HepG2 (cell line): Measurements from ENCODE around the gene TCEA3. TPM values are rescaled to one million over a fixed set of nuclear protein-coding genes. Genes with fewer than 3 reads are reported as not detected.

Experiments used
- ATAC-seq: fragments of 200-7000 bp; cut with Tn5 transposase; 3 replicates; pipeline ENCODE4 v1.9.1; 2020; ENCODE audit warnings: mild to moderate bottlenecking, moderate library complexity
- BruUV-seq: library from RNA; stranded (reverse); fragments of 400-500 nt; replicated peaks from 2 replicates; lab custom pipeline; 2021; lab: Mats Ljungman, UMichigan
- CTCF ChIA-PET: fragments of 300-600 bp; formaldehyde crosslinking; extraction: SDS; loops from one replicate; lab custom pipeline; 2021; ENCODE audit warnings: low total read pairs, inconsistent platforms, low intra/inter-chr PET ratio; lab: Yijun Ruan, JAX
- POLR2A ChIA-PET: fragments of 350-600 bp; sonication (Branson Sonifier 250); formaldehyde crosslinking; loops from one replicate; lab custom pipeline; 2020; ENCODE audit warnings: antibody characterized with exemption, inconsistent platforms; lab: Yijun Ruan, JAX
- DNase-seq: peaks from one replicate; pipeline ENCODE4 v3.0.0-alpha.2; 2015; ENCODE audit warnings: low spot score
- FAIRE-seq: peaks from 3 replicates; lab custom pipeline; 2011; peaks lifted over from hg19 to GRCh38; lab: Jason Lieb, UNC
- H2AFZ ChIP-seq: one replicate; pipeline ENCODE4 v1.6.1; 2011; ENCODE audit warnings: low read length, inconsistent platforms
- H3K27ac ChIP-seq: fragments of 300-600 bp; 3 replicates; pipeline ENCODE4 v1.8.0; 2011; ENCODE audit warnings: mixed run types, mild to moderate bottlenecking, mixed read lengths, low read length, inconsistent platforms; ENCODE audit not compliant: insufficient read depth; ENCODE audit errors: extremely low read length
- H3K27me3 ChIP-seq, 2 experiments: fragments of 200-600 bp in 1 of 2; 2 replicates in 1 of 2; 3 replicates in 1 of 2; pipeline versions ENCODE4 v1.6.0 to v1.8.0; 2011; ENCODE audit warnings: low read length in 2 of 2, mild to moderate bottlenecking in 2 of 2, moderate library complexity in 2 of 2, inconsistent platforms in 1 of 2; ENCODE audit not compliant: insufficient read depth in 2 of 2, control insufficient read depth in 1 of 2
- H3K36me3 ChIP-seq, 2 experiments: fragments of 200-600 bp in 1 of 2; replicated peaks in 1 of 2; 2 replicates in 1 of 2; 3 replicates in 1 of 2; pipeline versions ENCODE4 v1.5.1 to v1.8.0; 2011; ENCODE audit warnings: low read length in 2 of 2, inconsistent platforms in 1 of 2; ENCODE audit not compliant: insufficient read depth in 2 of 2, control insufficient read depth in 1 of 2
- H3K4me1 ChIP-seq: 2 replicates; pipeline ENCODE4 v1.5.1; 2012; ENCODE audit warnings: low read length, inconsistent platforms; ENCODE audit not compliant: insufficient read depth
- H3K4me2 ChIP-seq: 2 replicates; pipeline ENCODE4 v1.6.0; 2011; ENCODE audit warnings: low read depth, low read length, inconsistent platforms
- H3K4me3 ChIP-seq, 3 experiments: fragments of 200-600 bp in 1 of 3; sonication (generic), shearing (Covaris generic) in 1 of 3; replicated peaks in 1 of 3; 2 replicates each; pipeline ENCODE4 v1.5.1; 2011 to 2016; ENCODE audit warnings: low read length in 3 of 3, inconsistent platforms in 2 of 3, low read depth in 2 of 3, mild to moderate bottlenecking in 2 of 3, control low read depth in 1 of 3, mixed read lengths in 1 of 3; ENCODE audit not compliant: insufficient read depth in 1 of 3
- H3K79me2 ChIP-seq: one replicate; pipeline ENCODE4 v1.6.1; 2011; ENCODE audit warnings: low read length, inconsistent platforms; ENCODE audit not compliant: insufficient read depth
- H3K9ac ChIP-seq: 2 replicates; pipeline ENCODE4 v1.6.0; 2011; ENCODE audit warnings: mild to moderate bottlenecking, low read depth, low read length, inconsistent platforms; ENCODE audit not compliant: insufficient read depth
- H3K9me3 ChIP-seq: 2 replicates; pipeline ENCODE4 v1.5.1; 2012; ENCODE audit warnings: mild to moderate bottlenecking, low read length
- H4K20me1 ChIP-seq: 2 replicates; pipeline ENCODE4 v1.6.0; 2011; ENCODE audit warnings: inconsistent platforms, mild to moderate bottlenecking, low read length, moderate library complexity; ENCODE audit not compliant: insufficient read depth
- BHLHE40 ChIP-seq: IDR thresholded peaks from 2 replicates; pipeline ENCODE4 v1.6.1; 2011; ENCODE audit warnings: low read length, improper control_type of control experiment
- FOSL2 ChIP-seq: sonication (generic); formaldehyde crosslinking; IDR thresholded peaks from 2 replicates; pipeline ENCODE4 v1.4.0; 2020; ENCODE audit warnings: missing genetic modification reagents
- FUBP1 ChIP-seq: sonication (generic); formaldehyde crosslinking; IDR thresholded peaks from 2 replicates; pipeline ENCODE4 v1.5.1; 2020; ENCODE audit warnings: missing genetic modification reagents, mild to moderate bottlenecking, borderline replicate concordance
- IRF1 ChIP-seq: sonication (generic); formaldehyde crosslinking; IDR thresholded peaks from 2 replicates; pipeline ENCODE4 v1.4.0; 2020; ENCODE audit warnings: low read depth, mild to moderate bottlenecking, missing genetic modification reagents
- MXD3 ChIP-seq: IDR thresholded peaks from 2 replicates; pipeline ENCODE4 v1.6.1; 2016; ENCODE audit warnings: mild to moderate bottlenecking, missing biosample characterization, missing genetic modification reagents
- MXD4 ChIP-seq: IDR thresholded peaks from 2 replicates; pipeline ENCODE4 v1.6.1; 2016; ENCODE audit warnings: mild to moderate bottlenecking, missing biosample characterization, missing genetic modification reagents
- TRIM24 ChIP-seq: sonication (generic); formaldehyde crosslinking; IDR thresholded peaks from 2 replicates; pipeline ENCODE4 v1.8.0; 2022; ENCODE audit warnings: mild to moderate bottlenecking, missing genetic modification reagents
- WGBS: methylation state at CpG from one replicate; pipeline ENCODE4 v1.1.6; 2017; ENCODE audit warnings: low lambda C conversion rate; 5-methylcytosine and 5-hydroxymethylcytosine counted together
- in situ Hi-C: cut with HindIII; loops from 2 replicates; pipeline ENCODE4 v1.10.0; 2017; ENCODE audit warnings: low pct_unique_long_range_greater_than_20kb; ENCODE audit not compliant: extremely low pct_ligation_motif_present
- intact Hi-C: fragments of 100-400 bp; cut with micrococcal nuclease; formaldehyde crosslinking; loops from one replicate; pipeline ENCODE4 v1.10.0; 2022; ENCODE audit not compliant: unreplicated experiment
- polyA plus RNA-seq, 8 experiments: library from polyadenylated mRNA; depleted of rRNA in 3 of 8; stranded (reverse) in 7 of 8; unstranded in 1 of 8; fragments of >200 nt; fragmentation: Illumina TruSeq in 4 of 8; extraction: Trizol in 4 of 8; gene quantifications; 2 replicates each; pipeline versions ENCODE4 v1.2.1 to v1.2.3, GENCODE V29; 2011 to 2016; ENCODE audit warnings: low read depth in 4 of 8, missing spikeins in 1 of 8, mixed read lengths in 1 of 8; ENCODE audit not compliant: insufficient read depth in 1 of 8
- total RNA-seq, 5 experiments: library from RNA; depleted of rRNA; stranded (reverse); fragments of >200 nt; fragmentation: Illumina TruSeq; extraction: Trizol; gene quantifications; 2 replicates each; pipeline ENCODE4 v1.2.3, GENCODE V29; 2016; ENCODE audit warnings: low read depth in 1 of 5

The TCEA3 gene
- total and polyA plus RNA-seq, 2 of the 13 experiments (the other 11 are each of a cell fraction or from before 2014, with no cell fraction given): 55.5 to 84.6 TPM

- Histone ChIP-seq H2AFZ (no peak overlapping the region), H3K9ac (no peak overlapping the region), H3K27me3 (no peaks in the 10 kb centered on the region), H3K4me2 (no peak overlapping the region), H3K79me2 (no peaks in the 10 kb centered on the region), H3K4me1 (no peaks in the 10 kb centered on the region), H3K9me3 (no peaks in the 10 kb centered on the region), H3K27ac (no peak overlapping the region), H3K4me3 (no peak overlapping the region), H4K20me1 (no peaks in the 10 kb centered on the region), H3K36me3 (peaks cover 16 to 79% of the 10 kb centered on the region in 2 experiments)
- ChIA-PET POLR2A (interaction anchor here (1.4 kb wide), 1 partner anchor 35 kb away, joined by 4 read pairs; no protein-coding TSS in a partner anchor), CTCF (no interaction called here)
- BruUV-seq: no TSS peak
- FAIRE-seq (no peak), ATAC-seq (no peak), DNase-seq (no peak)
- WGBS: 93% methylated on average over 3 of the region's 6 CpGs
- in situ Hi-C loops: no loop called here
- TF ChIP-seq MXD3 (no peak), FOSL2 (peak; percentile 41; the same call in 1 of the 2 replicates)
- intact Hi-C loops: loop anchor here (1.0 kb wide), 1 partner anchor 34 kb away; the partner anchor contains the start of gene ZNF436
Measured at GRCh38 chr1:23403038-23403336, 21.6 kb downstream of the TCEA3 start.

DNA sequence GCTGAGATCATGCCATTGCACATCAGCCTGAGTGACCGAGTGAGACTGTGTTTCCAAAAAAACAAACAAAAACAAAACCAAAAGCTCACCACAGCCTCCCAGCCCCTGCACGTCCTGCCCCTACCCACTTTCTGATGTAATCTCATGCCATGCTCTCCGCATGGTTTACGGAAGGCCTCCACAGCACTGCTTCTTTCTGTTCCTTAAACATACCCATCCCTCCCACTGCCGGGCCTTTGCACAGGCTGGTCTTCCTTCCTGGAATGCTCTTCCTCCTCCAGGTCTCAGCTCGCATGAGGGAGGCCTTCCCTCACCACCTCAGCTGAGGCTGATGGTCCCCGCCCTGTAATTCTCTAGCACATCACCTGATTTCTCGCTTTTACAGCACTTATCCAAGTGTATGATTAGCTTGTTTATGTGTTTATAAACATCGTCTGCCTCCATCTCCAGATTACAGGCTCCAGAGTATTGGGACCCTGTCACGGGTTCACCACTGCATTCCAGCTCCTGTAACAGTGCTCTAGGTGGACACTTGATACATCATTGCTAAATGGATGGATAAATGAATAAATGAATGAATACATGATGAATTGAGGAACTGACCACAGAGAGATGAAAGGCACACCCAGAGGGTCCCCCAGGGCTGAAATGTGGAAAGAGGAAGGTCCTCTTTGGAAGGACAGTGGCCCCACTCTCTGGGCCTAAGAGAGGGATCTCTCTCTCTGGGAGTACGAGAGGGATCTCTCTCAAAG lies 22.1 kb downstream of the TCEA3 start:
- no peak for ATAC-seq
- in situ Hi-C loops: no loop called here

More for the DNA sequence above, 22.1 kb downstream of the TCEA3 start:
- H3K27ac ChIP-seq: no peak overlapping the region
- DNase-seq (no peak), FAIRE-seq (no peak)
- no TSS peak for BruUV-seq
- no peaks in the 10 kb centered on the region for H3K4me1 ChIP-seq
- POLR2A ChIA-PET: interaction anchor here (1.4 kb wide), 1 partner anchor 34 kb away, joined by 4 read pairs; no protein-coding TSS in a partner anchor
- TF ChIP-seq BHLHE40 (no peak), FUBP1 (no peak), TRIM24 (CRISPR knock-in tag) (no peak), IRF1 (CRISPR knock-in tag) (no peak), MXD4 (CRISPR knock-in tag) (no peak)
- intact Hi-C loops: loop anchor here (1.0 kb wide), 1 partner anchor 33 kb away; the partner anchor contains the start of gene ZNF436
- H3K4me3 ChIP-seq: no peak overlapping the region
- no peak overlapping the region for H2AFZ ChIP-seq
- no peaks in the 10 kb centered on the region for H4K20me1 ChIP-seq
- H3K27me3 ChIP-seq: no peaks in the 10 kb centered on the region
- no peaks in the 10 kb centered on the region for H3K9me3 ChIP-seq
- WGBS: over 99% methylated on average over 10 of the region's 11 CpGs
- H3K4me2 ChIP-seq: no peak overlapping the region
- no peaks in the 10 kb centered on the region for H3K79me2 ChIP-seq
- H3K9ac ChIP-seq: no peak overlapping the region
- CTCF ChIA-PET: no interaction called here
- peaks cover 16 to 79% of the 10 kb centered on the region in 2 experiments for H3K36me3 ChIP-seq
